Mucosa of descending colon (tissue), 3 donors: ENCODE measurements around the gene KRAS. TPM values are rescaled to one million over a fixed set of nuclear protein-coding genes. Genes with fewer than 3 reads are reported as not detected.

ENCODE experiments used
- ATAC-seq: fragments of 200-7000 bp; cut with Tn5 transposase; one replicate; pipeline ENCODE4 v1.9.1; 2020; ENCODE audit warnings: mild to moderate bottlenecking, moderate library complexity
- DNase-seq, 3 donors: peaks; one replicate each; pipeline ENCODE4 v3.0.0-alpha.2; 2020
- H3K36me3 ChIP-seq: fragments of 200-600 bp; one replicate; pipeline ENCODE4 v1.8.0; 2021; ENCODE audit warnings: low read depth, mild to moderate bottlenecking
- H3K4me1 ChIP-seq: fragments of 200-600 bp; one replicate; pipeline ENCODE4 v1.8.0; 2021; ENCODE audit warnings: low read depth, mild to moderate bottlenecking
- H3K4me3 ChIP-seq: fragments of 200-600 bp; one replicate; pipeline ENCODE4 v1.8.0; 2021; ENCODE audit warnings: mild to moderate bottlenecking
- H3K9me3 ChIP-seq: fragments of 200-600 bp; one replicate; pipeline ENCODE4 v1.8.0; 2021; ENCODE audit warnings: mild to moderate bottlenecking
- intact Hi-C, 2 donors: fragments of 100-400 bp; cut with DNase I in 1 of 2; cut with micrococcal nuclease in 1 of 2; formaldehyde crosslinking; loops; one replicate each; pipeline versions ENCODE4 v1.11.0 to v1.11.1; 2022; cut with DNase I, micrococcal nuclease
- total RNA-seq, 3 donors: library from RNA; stranded (reverse); fragmentation: NEBNext Ultra II Directional in 2 of 3; extraction: Animal tissue kit (Norgen Biotek cat#: 25700) in 2 of 3; gene quantifications; one replicate each; pipeline versions ENCODE4 v1.2.1 to v1.2.4, GENCODE V29; 2021 to 2023
- TF ChIP-seq, protein P1 (sequence below): fragments of 200-600 bp; IDR thresholded peaks from one replicate; pipeline ENCODE4 v1.8.0; 2022; ENCODE audit warnings: antibody characterized with exemption, mild to moderate bottlenecking
- donor health status: DM: no; HTN: no; CAD: no; lungs with moderate emphysema.
- donor health status: DM: no; HTN: no; CAD: no.
- donor health status: DM: no; HTN: yes; CAD: no.

Gene KRAS
- total RNA-seq, 3 donors from 2014 or later: 43.5 to 64.3 (median 62.7) TPM

DNA sequence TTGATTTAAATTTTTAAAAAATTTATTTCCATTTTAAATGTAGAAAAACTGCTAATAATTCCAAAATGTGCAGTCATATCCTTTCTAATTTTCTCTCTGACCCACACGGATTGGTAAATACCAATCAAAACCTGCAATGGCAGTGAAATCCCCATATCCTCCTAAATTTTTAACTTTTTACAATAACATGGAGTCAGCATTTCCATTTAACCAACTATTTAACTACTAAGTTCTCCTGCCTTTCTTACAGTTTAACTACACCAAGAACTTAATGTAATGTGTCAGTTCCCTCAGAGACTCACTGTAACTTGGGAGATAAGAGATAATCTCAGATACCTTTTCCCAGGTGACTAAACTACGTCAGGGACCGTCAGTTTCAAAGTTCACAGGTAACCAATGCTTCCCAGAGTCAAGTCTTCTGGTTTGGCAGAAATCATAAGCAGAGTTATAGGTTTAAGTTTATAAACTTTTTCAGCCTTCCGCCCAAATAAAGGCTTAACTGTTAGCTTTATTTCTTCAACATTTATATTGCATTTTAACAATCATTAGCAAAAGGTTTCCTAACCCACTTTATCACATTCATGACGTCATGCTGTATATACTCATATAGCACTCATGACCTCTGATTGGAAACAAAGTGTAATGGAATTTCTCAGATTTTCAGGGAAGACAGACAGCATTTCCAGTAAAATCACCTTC lies 7.6 kb downstream of the KRAS start:
- intact Hi-C loops: no loop called here
- TF ChIP-seq, protein P1, sequence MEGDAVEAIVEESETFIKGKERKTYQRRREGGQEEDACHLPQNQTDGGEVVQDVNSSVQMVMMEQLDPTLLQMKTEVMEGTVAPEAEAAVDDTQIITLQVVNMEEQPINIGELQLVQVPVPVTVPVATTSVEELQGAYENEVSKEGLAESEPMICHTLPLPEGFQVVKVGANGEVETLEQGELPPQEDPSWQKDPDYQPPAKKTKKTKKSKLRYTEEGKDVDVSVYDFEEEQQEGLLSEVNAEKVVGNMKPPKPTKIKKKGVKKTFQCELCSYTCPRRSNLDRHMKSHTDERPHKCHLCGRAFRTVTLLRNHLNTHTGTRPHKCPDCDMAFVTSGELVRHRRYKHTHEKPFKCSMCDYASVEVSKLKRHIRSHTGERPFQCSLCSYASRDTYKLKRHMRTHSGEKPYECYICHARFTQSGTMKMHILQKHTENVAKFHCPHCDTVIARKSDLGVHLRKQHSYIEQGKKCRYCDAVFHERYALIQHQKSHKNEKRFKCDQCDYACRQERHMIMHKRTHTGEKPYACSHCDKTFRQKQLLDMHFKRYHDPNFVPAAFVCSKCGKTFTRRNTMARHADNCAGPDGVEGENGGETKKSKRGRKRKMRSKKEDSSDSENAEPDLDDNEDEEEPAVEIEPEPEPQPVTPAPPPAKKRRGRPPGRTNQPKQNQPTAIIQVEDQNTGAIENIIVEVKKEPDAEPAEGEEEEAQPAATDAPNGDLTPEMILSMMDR: no peak
- DNase-seq: peak in 1 of 3 donors; percentile 37
- H3K9me3 ChIP-seq: no peaks in the 10 kb centered on the region
- no peak overlapping the region for H3K4me3 ChIP-seq
- H3K36me3 ChIP-seq: no peaks in the 10 kb centered on the region
- H3K4me1 ChIP-seq: peaks cover 5% of the 10 kb centered on the region
- peak; percentile 96 for ATAC-seq

DNA sequence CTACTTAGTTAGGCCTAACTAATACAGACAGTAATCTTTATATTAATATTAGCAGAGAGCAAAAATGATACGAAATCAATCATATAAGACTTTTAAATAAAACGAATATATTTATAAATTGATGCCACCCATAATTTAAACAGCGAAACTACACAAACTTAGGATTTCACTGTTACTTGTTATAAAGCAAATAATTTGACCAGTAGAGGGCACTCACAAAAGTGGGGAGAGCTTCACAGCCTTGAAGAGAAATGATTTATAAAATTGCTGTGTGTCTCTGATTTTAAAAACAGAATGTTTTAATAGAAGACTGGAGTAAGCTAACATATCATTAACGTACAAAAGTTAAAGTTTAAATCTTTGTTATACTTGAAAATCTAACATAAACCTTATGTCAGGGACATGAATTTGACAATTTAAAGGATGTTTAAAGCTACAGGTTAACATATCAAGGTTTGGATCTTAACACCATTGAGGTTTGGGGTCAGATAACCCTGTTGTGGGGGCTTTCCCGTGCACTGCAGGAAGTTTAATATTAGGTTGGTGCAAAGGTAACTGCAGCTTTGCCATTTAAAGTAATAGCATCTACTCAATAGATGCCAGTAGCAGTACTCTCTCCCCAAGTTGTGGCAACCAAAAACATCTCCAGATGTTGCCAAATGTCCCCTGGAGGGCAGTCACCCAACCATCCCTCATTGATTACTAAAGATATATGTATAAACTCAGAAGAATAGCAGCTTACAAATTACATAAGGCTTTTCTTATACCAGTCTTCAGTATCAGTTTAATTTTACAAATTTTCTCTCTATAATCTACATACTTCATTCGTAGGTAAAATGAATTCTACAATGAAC lies 9.3 kb downstream of the KRAS start:
- Histone ChIP-seq H3K4me3 (no peak overlapping the region), H3K4me1 (peaks cover 5% of the 10 kb centered on the region), H3K9me3 (no peaks in the 10 kb centered on the region), H3K36me3 (no peaks in the 10 kb centered on the region)
- DNase-seq: no peak
- peak; percentile 47 for ATAC-seq
- intact Hi-C loops: no loop called here
- TF ChIP-seq, protein P1: no peak

DNA sequence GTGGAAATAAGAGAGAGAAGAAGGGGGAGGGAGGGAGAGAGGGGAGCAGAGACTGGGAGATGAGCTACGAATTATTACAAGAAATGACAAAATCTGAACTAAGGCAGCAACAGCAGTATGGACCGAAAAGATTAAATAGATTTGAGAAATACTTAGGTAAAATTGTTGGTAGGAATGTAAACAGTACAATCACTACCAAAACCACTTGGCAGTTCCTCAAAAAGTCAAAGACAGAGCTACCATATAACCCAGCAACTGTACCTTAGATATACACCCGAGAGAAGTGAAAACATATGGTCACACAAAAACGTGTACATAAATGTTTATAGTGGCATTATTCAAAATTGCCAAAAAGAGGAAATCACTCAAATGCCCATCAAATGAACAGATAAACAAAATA lies 14.1 kb downstream of the KRAS start:
- intact Hi-C loops: no loop called here
- Histone ChIP-seq H3K36me3 (no peaks in the 10 kb centered on the region), H3K4me1 (no peaks in the 10 kb centered on the region), H3K4me3 (no peak overlapping the region), H3K9me3 (no peaks in the 10 kb centered on the region)
- TF ChIP-seq, protein P1: no peak
- DNase-seq (no peak), ATAC-seq (no peak)

DNA sequence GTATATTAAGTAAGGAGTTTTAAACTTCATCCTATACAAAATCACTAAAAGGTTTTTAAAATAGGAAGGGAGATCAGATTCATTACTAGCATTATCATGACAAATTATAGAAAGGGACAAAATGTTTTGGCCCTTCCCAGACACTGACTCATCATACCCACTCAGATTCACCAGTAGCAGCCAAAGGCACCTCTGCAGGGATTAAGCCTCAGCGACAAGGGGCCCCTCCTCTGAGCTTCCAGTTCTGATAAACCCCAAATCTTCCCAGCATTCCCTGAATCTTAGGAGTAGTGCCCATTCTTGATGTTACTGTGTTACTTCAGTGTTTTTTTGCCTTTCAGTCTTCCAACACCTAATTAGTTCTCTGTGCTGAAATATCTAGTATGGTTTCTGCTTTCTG lies 14.5 kb downstream of the KRAS start:
- no peak for ATAC-seq
- TF ChIP-seq, protein P1: no peak
- no peaks in the 10 kb centered on the region for H3K4me1 ChIP-seq
- intact Hi-C loops: no loop called here
- H3K4me3 ChIP-seq: no peak overlapping the region
- no peaks in the 10 kb centered on the region for H3K9me3 ChIP-seq
- no peaks in the 10 kb centered on the region for H3K36me3 ChIP-seq
- no peak for DNase-seq

DNA sequence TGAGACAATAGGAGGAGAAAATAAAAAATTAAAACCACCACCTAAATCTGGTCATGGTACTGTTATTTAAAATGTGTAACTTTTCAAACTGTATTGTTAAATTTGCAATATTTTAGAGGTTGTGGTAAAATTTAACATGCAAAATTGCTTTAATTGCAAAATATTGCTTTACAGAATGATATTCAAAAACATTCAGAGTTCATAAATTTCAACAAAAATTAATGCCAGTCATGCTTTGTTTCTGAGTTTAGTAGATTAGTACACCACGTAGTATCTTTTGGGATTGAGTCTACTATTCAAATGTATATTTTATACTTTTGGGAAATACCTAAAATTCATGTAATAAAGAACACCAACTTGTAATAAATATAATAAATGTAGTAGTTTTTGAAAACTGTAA lies 37.4 kb downstream of the KRAS start:
- no peaks in the 10 kb centered on the region for H3K4me1 ChIP-seq
- TF ChIP-seq, protein P1: no peak
- intact Hi-C loops: no loop called here
- H3K4me3 ChIP-seq: no peak overlapping the region
- no peaks in the 10 kb centered on the region for H3K36me3 ChIP-seq
- DNase-seq: no peak
- no peaks in the 10 kb centered on the region for H3K9me3 ChIP-seq
- ATAC-seq: no peak
